AG10803 (cell line): Measurements from ENCODE around the gene THSD7A.

Experiments used
- DNase-seq: peaks from one replicate; pipeline ENCODE4 v3.0.0; 2010; ENCODE audit warnings: low read depth
- H3K4me3 ChIP-seq: 2 replicates; pipeline ENCODE4 v1.5.1; 2011; ENCODE audit warnings: mild to moderate bottlenecking, low read length, control low read depth
- TF ChIP-seq, protein P1 (sequence below): conservative IDR thresholded peaks from 2 replicates; pipeline ENCODE4 v1.5.1; 2011; ENCODE audit warnings: mild to moderate bottlenecking, low read length, control low read depth, inconsistent platforms

THSD7A gene

GRCh38 chr7:11648101-11648500 is 183.9 kb downstream of the THSD7A start:
- H3K4me3 ChIP-seq = no peak overlapping the region
- DNase-seq = no peak
- TF ChIP-seq, protein P1, sequence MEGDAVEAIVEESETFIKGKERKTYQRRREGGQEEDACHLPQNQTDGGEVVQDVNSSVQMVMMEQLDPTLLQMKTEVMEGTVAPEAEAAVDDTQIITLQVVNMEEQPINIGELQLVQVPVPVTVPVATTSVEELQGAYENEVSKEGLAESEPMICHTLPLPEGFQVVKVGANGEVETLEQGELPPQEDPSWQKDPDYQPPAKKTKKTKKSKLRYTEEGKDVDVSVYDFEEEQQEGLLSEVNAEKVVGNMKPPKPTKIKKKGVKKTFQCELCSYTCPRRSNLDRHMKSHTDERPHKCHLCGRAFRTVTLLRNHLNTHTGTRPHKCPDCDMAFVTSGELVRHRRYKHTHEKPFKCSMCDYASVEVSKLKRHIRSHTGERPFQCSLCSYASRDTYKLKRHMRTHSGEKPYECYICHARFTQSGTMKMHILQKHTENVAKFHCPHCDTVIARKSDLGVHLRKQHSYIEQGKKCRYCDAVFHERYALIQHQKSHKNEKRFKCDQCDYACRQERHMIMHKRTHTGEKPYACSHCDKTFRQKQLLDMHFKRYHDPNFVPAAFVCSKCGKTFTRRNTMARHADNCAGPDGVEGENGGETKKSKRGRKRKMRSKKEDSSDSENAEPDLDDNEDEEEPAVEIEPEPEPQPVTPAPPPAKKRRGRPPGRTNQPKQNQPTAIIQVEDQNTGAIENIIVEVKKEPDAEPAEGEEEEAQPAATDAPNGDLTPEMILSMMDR = no peak

- no peak overlapping the region for H3K4me3 ChIP-seq
- DNase-seq = no peak
- TF ChIP-seq, protein P1 = no peak
Measured at GRCh38 chr7:11642841-11643240, 189.2 kb downstream of the THSD7A start.

- DNase-seq = no peak
- no peak overlapping the region for H3K4me3 ChIP-seq
- TF ChIP-seq, protein P1 = no peak
Measured at GRCh38 chr7:11642276-11642675, 189.7 kb downstream of the THSD7A start.

- TF ChIP-seq, protein P1 = no peak
- DNase-seq = no peak
- H3K4me3 ChIP-seq = no peak overlapping the region
Measured at GRCh38 chr7:11638011-11638774, 193.8 kb downstream of the THSD7A start.

DNA sequence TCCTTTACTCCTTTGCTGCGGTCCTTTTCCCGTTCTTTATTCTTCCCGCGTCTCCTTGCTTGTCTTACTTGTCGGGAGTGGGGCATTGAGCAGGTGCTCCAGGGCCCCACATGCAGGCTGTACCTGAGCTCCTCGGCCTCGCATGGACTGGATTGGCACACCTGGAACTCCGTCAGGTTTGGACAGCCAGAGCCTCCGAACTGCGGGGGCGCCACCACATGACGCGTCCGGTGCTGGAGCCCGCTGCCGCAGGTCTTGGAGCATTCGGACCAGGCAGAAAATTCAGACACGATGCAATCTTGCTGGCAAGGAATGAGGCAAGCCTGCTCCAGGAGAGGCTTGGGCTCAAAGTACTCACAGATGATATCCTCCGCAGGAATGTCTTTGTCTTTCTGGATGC is 195.7 kb downstream of the THSD7A start:
- TF ChIP-seq, protein P1 = no peak
- H3K4me3 ChIP-seq = no peak overlapping the region
- DNase-seq = no peak

DNA sequence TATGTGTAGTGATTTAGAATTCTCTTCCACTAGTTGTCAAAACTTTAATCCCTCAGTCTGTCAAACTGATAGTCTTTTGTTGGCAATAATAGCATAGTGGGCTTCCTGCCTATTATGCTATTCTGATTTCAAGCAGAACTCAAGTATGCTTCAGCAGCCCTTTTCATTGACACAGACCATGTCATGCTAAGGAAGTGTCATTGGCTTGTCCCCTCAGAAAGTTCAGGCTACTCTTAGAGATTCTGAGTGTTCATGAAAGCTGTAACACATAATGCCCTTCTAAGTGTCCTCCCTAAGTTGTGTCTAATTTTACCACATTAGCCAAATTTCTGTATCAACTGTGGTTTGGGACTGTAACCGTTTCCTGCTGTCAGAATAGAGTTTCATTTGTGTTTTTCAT is 198.7 kb downstream of the THSD7A start:
- DNase-seq = no peak
- no peak overlapping the region for H3K4me3 ChIP-seq
- TF ChIP-seq, protein P1 = no peak

- no peak overlapping the region for H3K4me3 ChIP-seq
- DNase-seq = no peak
- TF ChIP-seq, protein P1 = no peak
Measured at GRCh38 chr7:11630355-11630754, 201.6 kb downstream of the THSD7A start.
